Hepatocyte (in vitro differentiated cells): ENCODE measurements around the gene AAMDC. TPM values are rescaled to one million over a fixed set of nuclear protein-coding genes. Genes with fewer than 3 reads are reported as not detected.

Source experiments
- DNase-seq: peaks from one replicate; pipeline ENCODE4 v3.0.0-alpha.2; 2016; ENCODE audit warnings: low spot score
- H2AFZ ChIP-seq: fragments of 200-600 bp; sonication (generic); 2 replicates; pipeline ENCODE4 v1.6.0; 2016; ENCODE audit warnings: antibody characterized with exemption, mild to moderate bottlenecking
- H3K27ac ChIP-seq: fragments of 200-600 bp; sonication (generic); 2 replicates; pipeline ENCODE4 v1.5.1; 2016; ENCODE audit warnings: mild to moderate bottlenecking
- H3K27me3 ChIP-seq: fragments of 200-600 bp; sonication (generic); 2 replicates; pipeline ENCODE4 v1.6.1; 2016
- H3K36me3 ChIP-seq: fragments of 200-600 bp; sonication (generic); replicated peaks from 2 replicates; pipeline ENCODE4 v1.5.1; 2016; ENCODE audit warnings: low read depth; ENCODE audit not compliant: insufficient read depth
- H3K4me1 ChIP-seq: fragments of 200-600 bp; sonication (generic); 2 replicates; pipeline ENCODE4 v1.5.1; 2016; ENCODE audit warnings: mild to moderate bottlenecking, moderate library complexity; ENCODE audit not compliant: insufficient read depth
- H3K4me2 ChIP-seq: fragments of 200-600 bp; sonication (generic); 2 replicates; pipeline ENCODE4 v1.6.0; 2016
- H3K4me3 ChIP-seq: fragments of 200-600 bp; sonication (generic); 2 replicates; pipeline ENCODE4 v1.5.1; 2016; ENCODE audit warnings: mild to moderate bottlenecking
- H3K79me2 ChIP-seq: fragments of 200-600 bp; sonication (generic); 2 replicates; pipeline ENCODE4 v1.6.0; 2017; ENCODE audit warnings: mild to moderate bottlenecking
- H3K9me2 ChIP-seq: fragments of 200-600 bp; sonication (generic); replicated peaks from 2 replicates; pipeline ENCODE4 v1.6.0; 2017; ENCODE audit warnings: mild to moderate bottlenecking; ENCODE audit not compliant: insufficient read depth
- H3K9me3 ChIP-seq: fragments of 200-600 bp; sonication (generic); 2 replicates; pipeline ENCODE4 v1.5.1; 2016; ENCODE audit warnings: low read depth, mild to moderate bottlenecking
- H4K20me1 ChIP-seq: fragments of 200-600 bp; sonication (generic); 2 replicates; pipeline ENCODE4 v1.6.0; 2016; ENCODE audit warnings: mild to moderate bottlenecking; ENCODE audit not compliant: insufficient read depth, poor library complexity, severe bottlenecking
- EZH2 ChIP-seq: fragments of 200-600 bp; sonication (generic); IDR thresholded peaks from 2 replicates; pipeline ENCODE4 v1.6.1; 2016; ENCODE audit warnings: antibody characterized with exemption, mild to moderate bottlenecking, borderline replicate concordance
- EZH2phosphoT487 ChIP-seq: fragments of 200-600 bp; sonication (generic); IDR thresholded peaks from one replicate; pipeline ENCODE4 v1.6.1; 2018; ENCODE audit warnings: antibody characterized with exemption, mild to moderate bottlenecking, low read depth, moderate library complexity; ENCODE audit not compliant: unreplicated experiment, severe bottlenecking
- WGBS: methylation state at CpG from one replicate; pipeline ENCODE4 v1.1.6; 2016; ENCODE audit warnings: low lambda C conversion rate; ENCODE audit errors: missing lambda C conversion rate; 5-methylcytosine and 5-hydroxymethylcytosine counted together
- polyA plus RNA-seq: library from polyadenylated mRNA; unstranded; fragments of >200 nt; fragmentation: Nextera tagmentation; extraction: Ambion mirVana; gene quantifications from 2 replicates; pipeline ENCODE4 v1.2.1, GENCODE V29; 2016
- total RNA-seq: library from RNA; depleted of rRNA; stranded (reverse); fragments of >200 nt; gene quantifications from 2 replicates; pipeline ENCODE4 v1.2.3, GENCODE V29; 2014
- TF ChIP-seq, protein P1 (sequence below): fragments of 200-600 bp; sonication (generic); IDR thresholded peaks from 2 replicates; pipeline ENCODE4 v1.5.1; 2016; ENCODE audit warnings: antibody characterized with exemption, mild to moderate bottlenecking; ENCODE audit not compliant: poor library complexity

Gene AAMDC
- total and polyA plus RNA-seq, 2 experiments from 2014 or later: 22.0 to 78.0 TPM

DNA sequence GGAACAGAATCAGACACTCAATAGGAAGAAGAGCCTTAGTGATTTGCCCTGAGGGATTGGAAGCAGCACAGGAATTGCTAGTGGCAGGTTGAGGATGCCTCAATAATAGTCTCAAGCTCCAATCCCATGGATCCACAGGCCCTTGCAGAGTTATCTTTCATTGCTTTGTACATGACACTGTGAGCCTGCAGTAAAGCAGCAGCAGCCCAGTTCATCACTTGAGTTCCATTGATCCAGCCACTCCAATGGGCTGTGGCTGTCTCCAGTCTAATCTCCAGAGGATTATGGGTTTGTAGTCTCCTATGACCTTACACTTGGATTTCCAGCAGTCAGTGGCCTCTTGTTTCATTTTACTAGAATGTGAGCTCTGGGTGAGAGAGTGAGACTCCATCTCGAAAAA, 45.4 kb downstream of the AAMDC start:
- TF ChIP-seq EZH2 (no peak), EZH2phosphoT487 (no peak)
- TF ChIP-seq, protein P1, sequence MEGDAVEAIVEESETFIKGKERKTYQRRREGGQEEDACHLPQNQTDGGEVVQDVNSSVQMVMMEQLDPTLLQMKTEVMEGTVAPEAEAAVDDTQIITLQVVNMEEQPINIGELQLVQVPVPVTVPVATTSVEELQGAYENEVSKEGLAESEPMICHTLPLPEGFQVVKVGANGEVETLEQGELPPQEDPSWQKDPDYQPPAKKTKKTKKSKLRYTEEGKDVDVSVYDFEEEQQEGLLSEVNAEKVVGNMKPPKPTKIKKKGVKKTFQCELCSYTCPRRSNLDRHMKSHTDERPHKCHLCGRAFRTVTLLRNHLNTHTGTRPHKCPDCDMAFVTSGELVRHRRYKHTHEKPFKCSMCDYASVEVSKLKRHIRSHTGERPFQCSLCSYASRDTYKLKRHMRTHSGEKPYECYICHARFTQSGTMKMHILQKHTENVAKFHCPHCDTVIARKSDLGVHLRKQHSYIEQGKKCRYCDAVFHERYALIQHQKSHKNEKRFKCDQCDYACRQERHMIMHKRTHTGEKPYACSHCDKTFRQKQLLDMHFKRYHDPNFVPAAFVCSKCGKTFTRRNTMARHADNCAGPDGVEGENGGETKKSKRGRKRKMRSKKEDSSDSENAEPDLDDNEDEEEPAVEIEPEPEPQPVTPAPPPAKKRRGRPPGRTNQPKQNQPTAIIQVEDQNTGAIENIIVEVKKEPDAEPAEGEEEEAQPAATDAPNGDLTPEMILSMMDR: no peak
- no peaks in the 10 kb centered on the region for H3K9me3 ChIP-seq
- no peaks in the 10 kb centered on the region for H3K27me3 ChIP-seq
- no peak for DNase-seq
- H3K79me2 ChIP-seq: no peaks in the 10 kb centered on the region
- H3K36me3 ChIP-seq: no peaks in the 10 kb centered on the region
- no peak overlapping the region for H2AFZ ChIP-seq
- H3K9me2 ChIP-seq: no peaks in the 10 kb centered on the region
- 71% methylated on average over 1 of the region's 1 CpG for WGBS
- no peak overlapping the region for H3K4me2 ChIP-seq
- no peaks in the 10 kb centered on the region for H3K4me1 ChIP-seq
- H3K4me3 ChIP-seq: no peak overlapping the region
- no peaks in the 10 kb centered on the region for H4K20me1 ChIP-seq
- no peak overlapping the region for H3K27ac ChIP-seq

DNA sequence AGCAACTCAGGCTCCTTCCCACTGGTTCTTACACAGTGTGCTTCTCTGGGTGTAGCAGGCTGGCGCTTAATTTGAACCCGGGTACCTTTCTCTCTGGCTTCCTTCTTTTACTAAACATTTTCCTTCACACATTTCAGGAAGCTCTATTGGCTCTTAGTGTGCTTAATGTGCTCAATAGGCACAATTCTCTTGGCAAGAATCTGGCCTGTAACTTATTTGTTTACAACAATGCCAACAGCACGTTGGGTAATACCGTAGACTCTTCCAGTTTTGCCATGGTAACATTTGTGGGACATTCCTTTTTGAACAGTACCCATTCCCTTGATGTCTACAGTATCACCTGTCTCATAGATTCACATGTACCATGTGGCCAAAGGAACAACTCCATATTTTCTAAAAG, 47.8 kb downstream of the AAMDC start:
- DNase-seq: no peak
- 100% methylated on average over 4 of the region's 4 CpGs for WGBS
- H3K4me2 ChIP-seq: no peak overlapping the region
- H3K79me2 ChIP-seq: no peaks in the 10 kb centered on the region
- H3K4me1 ChIP-seq: no peaks in the 10 kb centered on the region
- no peak overlapping the region for H3K4me3 ChIP-seq
- no peak overlapping the region for H3K27ac ChIP-seq
- H4K20me1 ChIP-seq: no peaks in the 10 kb centered on the region
- no peaks in the 10 kb centered on the region for H3K9me2 ChIP-seq
- no peaks in the 10 kb centered on the region for H3K27me3 ChIP-seq
- no peaks in the 10 kb centered on the region for H3K9me3 ChIP-seq
- H2AFZ ChIP-seq: no peak overlapping the region
- no peaks in the 10 kb centered on the region for H3K36me3 ChIP-seq
- TF ChIP-seq, protein P1: no peak
- no peak for TF ChIP-seq EZH2
- no peak for TF ChIP-seq EZH2phosphoT487

DNA sequence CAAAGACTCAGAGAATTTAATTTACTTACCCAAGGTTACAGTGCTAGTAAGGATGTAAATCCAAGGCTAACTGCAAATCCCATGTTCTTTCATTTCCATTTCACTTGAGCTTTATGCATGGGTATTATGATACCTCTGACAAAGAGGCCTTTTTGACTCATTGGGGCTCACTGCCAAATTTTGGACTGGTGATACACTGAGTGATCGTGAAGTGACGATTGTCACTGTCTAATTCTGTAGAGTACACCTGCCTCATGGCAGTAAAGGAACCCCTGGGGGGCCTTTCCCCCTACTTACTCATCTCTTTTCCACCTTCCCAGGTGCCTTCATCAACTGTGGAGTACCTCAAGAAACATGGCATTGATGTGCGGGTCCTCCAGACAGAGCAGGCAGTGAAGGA, 50.9 kb downstream of the AAMDC start:
- Histone ChIP-seq H3K27me3 (no peaks in the 10 kb centered on the region), H3K4me1 (no peaks in the 10 kb centered on the region), H3K9me2 (no peaks in the 10 kb centered on the region), H3K9me3 (no peaks in the 10 kb centered on the region), H3K4me2 (no peak overlapping the region), H3K36me3 (no peaks in the 10 kb centered on the region), H2AFZ (no peak overlapping the region), H4K20me1 (no peaks in the 10 kb centered on the region), H3K79me2 (no peaks in the 10 kb centered on the region), H3K27ac (no peak overlapping the region), H3K4me3 (no peak overlapping the region)
- TF ChIP-seq EZH2: no peak
- no peak for TF ChIP-seq EZH2phosphoT487
- TF ChIP-seq, protein P1: no peak
- WGBS: 100% methylated on average over 3 of the region's 3 CpGs
- no peak for DNase-seq

DNA sequence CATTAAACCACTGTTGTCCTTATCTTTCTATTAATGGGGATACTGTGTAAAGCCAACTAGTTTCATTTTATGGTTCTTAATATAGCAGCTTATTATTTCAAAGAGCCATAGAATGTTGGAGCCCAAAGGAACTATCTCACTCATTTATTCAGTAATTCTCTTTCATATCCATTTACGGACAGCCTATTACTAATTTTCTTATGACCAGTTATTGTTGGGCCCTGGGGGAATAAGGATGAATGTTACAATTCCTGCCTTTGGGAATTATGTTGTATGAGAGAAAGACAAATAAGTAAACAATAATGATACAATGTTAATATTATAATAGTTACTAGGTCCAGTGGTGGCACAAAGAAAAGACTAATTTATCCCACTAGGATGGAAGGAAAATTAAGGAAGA, 52.4 kb downstream of the AAMDC start:
- Histone ChIP-seq H2AFZ (no peak overlapping the region), H3K4me2 (no peak overlapping the region), H3K4me3 (no peak overlapping the region), H3K27me3 (no peaks in the 10 kb centered on the region), H3K27ac (no peak overlapping the region), H3K9me3 (no peaks in the 10 kb centered on the region), H3K4me1 (no peaks in the 10 kb centered on the region), H3K36me3 (no peaks in the 10 kb centered on the region), H4K20me1 (no peaks in the 10 kb centered on the region), H3K79me2 (no peaks in the 10 kb centered on the region), H3K9me2 (no peaks in the 10 kb centered on the region)
- DNase-seq: no peak
- WGBS: 89% methylated on average over 1 of the region's 1 CpG
- TF ChIP-seq EZH2phosphoT487 (no peak), EZH2 (no peak)
- TF ChIP-seq, protein P1: no peak
